T-helper 1 cell treated with Interleukin-12 subunit alpha and Interleukin-12 subunit beta and Interleukin-4 antibody, amounts not matched to agents 30 μg/mL and 1 μg/mL, for 36 hours (primary cell): Measurements from ENCODE around the gene GJC2.

Source experiments
- H3K27ac Mint-ChIP-seq: one replicate; pipeline ENCODE4 v1.8.0; 2021; ENCODE audit warnings: mild to moderate bottlenecking, mixed read lengths
- H3K27me3 Mint-ChIP-seq: one replicate; pipeline ENCODE4 v1.8.0; 2021; ENCODE audit warnings: low read depth, mixed read lengths
- H3K36me3 Mint-ChIP-seq: one replicate; pipeline ENCODE4 v1.8.0; 2021; ENCODE audit warnings: low read depth, mixed read lengths
- H3K4me1 Mint-ChIP-seq: one replicate; pipeline ENCODE4 v1.8.0; 2021; ENCODE audit warnings: low read depth, mixed read lengths
- H3K4me3 Mint-ChIP-seq: one replicate; pipeline ENCODE4 v1.8.0; 2021; ENCODE audit warnings: mild to moderate bottlenecking, moderate library complexity, mixed read lengths
- H3K9me3 Mint-ChIP-seq: one replicate; pipeline ENCODE4 v1.8.0; 2021; ENCODE audit warnings: mixed read lengths

Gene GJC2

DNA sequence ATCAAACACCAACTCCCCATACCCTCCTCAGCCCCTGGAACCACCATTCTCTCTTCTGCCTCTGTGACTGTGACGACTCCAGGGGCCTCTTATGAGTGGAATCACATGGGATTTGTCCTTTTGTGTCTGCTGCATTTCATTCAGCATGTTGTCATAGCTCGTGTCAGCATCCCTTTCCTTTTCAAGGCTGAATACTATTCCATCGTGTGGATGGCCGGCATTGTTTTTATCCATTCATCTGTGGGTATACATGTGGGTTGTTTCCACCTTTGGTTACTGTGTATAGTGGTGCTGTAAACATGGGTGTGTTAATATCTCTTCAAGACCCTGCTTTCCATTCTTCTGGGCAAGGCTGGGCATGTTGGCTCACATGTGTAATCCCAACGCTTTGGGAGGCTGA is 41.0 kb downstream of the GJC2 start:
- Mint-ChIP-seq H3K4me3 (no peak overlapping the region), H3K27ac (no peak overlapping the region), H3K36me3 (no peaks in the 10 kb centered on the region), H3K4me1 (no peaks in the 10 kb centered on the region), H3K27me3 (no peaks in the 10 kb centered on the region), H3K9me3 (no peaks in the 10 kb centered on the region)

GRCh38 chr1:228194436-228194835 is 44.7 kb downstream of the GJC2 start:
- Mint-ChIP-seq H3K27me3 (no peaks in the 10 kb centered on the region), H3K4me1 (no peaks in the 10 kb centered on the region), H3K27ac (no peak overlapping the region), H3K36me3 (peaks cover 4% of the 10 kb centered on the region), H3K4me3 (no peak overlapping the region), H3K9me3 (peaks cover 11% of the 10 kb centered on the region)

DNA sequence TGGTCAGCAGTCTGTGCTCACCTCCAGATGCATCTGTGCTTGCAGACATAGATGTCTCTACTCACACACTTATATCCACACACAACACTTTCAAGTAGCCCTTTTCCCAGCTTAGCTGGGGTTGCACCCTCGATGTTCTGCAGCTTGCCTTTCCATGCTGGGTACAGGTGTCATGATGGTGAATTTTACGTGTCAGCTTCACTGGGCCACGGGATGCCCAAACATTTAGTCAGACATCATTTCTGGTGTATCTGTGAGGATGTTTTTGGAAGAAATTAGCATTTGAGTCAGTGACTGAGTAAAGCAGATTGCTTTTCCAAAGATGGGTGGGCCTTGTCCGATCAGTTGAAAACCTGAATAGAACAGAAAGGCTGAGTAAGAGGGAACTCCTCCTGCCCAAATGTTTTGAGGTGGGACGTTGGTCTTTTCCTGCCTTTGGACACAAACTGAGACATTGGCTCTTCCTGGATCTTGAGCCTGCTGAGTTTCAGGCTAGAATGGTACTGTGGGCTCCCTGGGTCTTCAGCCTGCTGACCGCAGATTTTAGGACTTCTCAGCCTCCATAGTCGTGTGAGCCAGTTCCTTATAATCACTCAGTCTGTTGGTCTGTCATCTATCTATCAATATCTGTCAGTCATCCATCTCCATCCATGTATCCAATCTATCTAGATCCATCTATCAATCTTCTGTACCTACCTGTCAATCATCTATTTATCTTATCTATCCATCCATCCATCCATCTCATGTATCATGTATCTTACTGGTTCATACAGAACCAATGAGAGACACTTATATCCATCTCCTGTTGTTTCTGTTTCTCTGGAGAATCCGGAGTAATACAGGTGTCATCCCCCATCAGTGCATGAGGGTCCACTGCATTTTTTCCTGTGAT is 45.4 kb downstream of the GJC2 start:
- peaks cover 14% of the 10 kb centered on the region for H3K9me3 Mint-ChIP-seq
- H3K4me3 Mint-ChIP-seq = no peak overlapping the region
- H3K27me3 Mint-ChIP-seq = no peaks in the 10 kb centered on the region
- no peaks in the 10 kb centered on the region for H3K4me1 Mint-ChIP-seq
- H3K36me3 Mint-ChIP-seq = peaks cover 5% of the 10 kb centered on the region
- H3K27ac Mint-ChIP-seq = no peak overlapping the region

- peaks cover 19% of the 10 kb centered on the region for H3K9me3 Mint-ChIP-seq
- H3K4me1 Mint-ChIP-seq = no peaks in the 10 kb centered on the region
- peaks cover under 1% of the 10 kb centered on the region for H3K27me3 Mint-ChIP-seq
- H3K27ac Mint-ChIP-seq = no peak overlapping the region
- no peak overlapping the region for H3K4me3 Mint-ChIP-seq
- peaks cover 7% of the 10 kb centered on the region for H3K36me3 Mint-ChIP-seq
Measured at GRCh38 chr1:228197555-228198147, 47.9 kb downstream of the GJC2 start.

GRCh38 chr1:228198977-228199590 is 49.4 kb downstream of the GJC2 start:
- H3K4me3 Mint-ChIP-seq = no peak overlapping the region
- no peaks in the 10 kb centered on the region for H3K4me1 Mint-ChIP-seq
- H3K36me3 Mint-ChIP-seq = peaks cover 7% of the 10 kb centered on the region
- H3K27me3 Mint-ChIP-seq = peaks cover 9% of the 10 kb centered on the region
- peaks cover 19% of the 10 kb centered on the region for H3K9me3 Mint-ChIP-seq
- no peak overlapping the region for H3K27ac Mint-ChIP-seq

DNA sequence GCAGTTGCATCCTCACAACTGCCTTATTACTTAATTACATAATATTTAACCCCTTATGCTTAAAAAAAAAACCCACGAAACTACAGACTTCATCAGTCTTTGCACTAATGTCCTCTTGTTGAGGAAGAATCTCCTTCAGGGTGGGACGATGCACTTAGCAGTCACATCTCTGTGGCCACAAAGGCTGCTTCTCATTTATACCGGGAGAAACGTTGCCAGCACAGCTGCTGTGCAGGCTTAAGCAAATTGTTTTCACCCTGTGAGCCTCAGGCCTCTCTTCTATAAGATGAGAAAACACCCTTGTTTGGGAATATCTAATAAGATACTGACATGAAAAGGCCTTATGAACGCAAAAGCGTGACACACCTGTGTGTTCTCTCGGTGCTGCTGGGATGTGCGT is 55.2 kb downstream of the GJC2 start:
- peaks cover 9% of the 10 kb centered on the region for H3K27me3 Mint-ChIP-seq
- no peaks in the 10 kb centered on the region for H3K4me1 Mint-ChIP-seq
- peaks cover 3% of the 10 kb centered on the region for H3K36me3 Mint-ChIP-seq
- peaks cover 6% of the 10 kb centered on the region for H3K9me3 Mint-ChIP-seq
- H3K27ac Mint-ChIP-seq = no peak overlapping the region
- no peak overlapping the region for H3K4me3 Mint-ChIP-seq

DNA sequence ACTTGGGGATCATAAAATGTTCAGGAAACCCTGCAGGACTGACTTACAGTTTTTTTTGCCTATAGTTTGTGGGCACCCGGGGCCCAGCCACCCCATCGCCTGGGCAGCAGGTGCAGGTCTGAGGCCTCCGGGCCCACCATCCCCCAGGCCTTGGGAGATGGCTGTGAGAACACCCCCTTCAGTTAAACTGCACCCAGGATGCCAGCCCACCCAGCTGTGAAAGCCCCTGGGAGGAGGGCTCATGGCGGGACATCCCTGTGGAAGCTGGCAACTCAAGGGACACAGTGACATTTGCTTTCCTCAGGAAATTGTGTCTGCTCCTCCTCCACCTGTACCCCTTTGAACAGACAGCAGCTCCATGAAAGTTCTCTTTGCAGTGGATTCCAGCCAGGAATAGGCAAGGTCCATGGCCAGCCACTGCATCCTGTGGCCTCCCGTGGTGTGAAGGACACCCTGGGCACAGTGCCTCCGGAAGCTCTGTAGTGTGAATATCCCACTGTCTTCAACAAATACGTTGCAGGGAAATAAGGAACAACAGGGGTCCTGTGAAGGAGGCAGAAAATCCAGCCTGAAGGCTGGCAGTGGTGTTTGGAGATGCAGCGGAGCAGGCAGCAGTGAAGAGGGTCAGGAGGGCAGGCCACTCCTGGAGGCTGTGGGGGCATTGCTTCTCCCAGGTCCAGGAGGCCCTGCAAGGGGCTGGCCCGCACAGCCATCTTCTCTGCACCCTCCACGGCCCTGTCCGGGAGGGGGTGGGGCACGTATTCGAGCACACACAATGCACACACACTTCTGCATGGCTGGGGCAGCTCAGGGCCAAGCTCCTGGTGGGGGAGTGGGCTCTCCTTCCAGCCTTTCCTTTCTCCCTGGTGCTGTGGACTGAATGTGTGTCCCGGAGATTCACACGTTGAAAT is 56.1 kb downstream of the GJC2 start:
- Mint-ChIP-seq H3K4me1 (no peaks in the 10 kb centered on the region), H3K9me3 (peaks cover 6% of the 10 kb centered on the region), H3K27ac (no peak overlapping the region), H3K4me3 (no peak overlapping the region), H3K27me3 (peaks cover 9% of the 10 kb centered on the region), H3K36me3 (peaks cover 1% of the 10 kb centered on the region)

GRCh38 chr1:228206582-228207351 is 57.0 kb downstream of the GJC2 start:
- Mint-ChIP-seq H3K4me3 (no peak overlapping the region), H3K27ac (no peak overlapping the region), H3K9me3 (peaks cover under 1% of the 10 kb centered on the region), H3K36me3 (no peaks in the 10 kb centered on the region), H3K4me1 (no peaks in the 10 kb centered on the region), H3K27me3 (peaks cover 9% of the 10 kb centered on the region)

GRCh38 chr1:228207381-228207810 is 57.7 kb downstream of the GJC2 start:
- H3K27me3 Mint-ChIP-seq = peaks cover 9% of the 10 kb centered on the region

DNA sequence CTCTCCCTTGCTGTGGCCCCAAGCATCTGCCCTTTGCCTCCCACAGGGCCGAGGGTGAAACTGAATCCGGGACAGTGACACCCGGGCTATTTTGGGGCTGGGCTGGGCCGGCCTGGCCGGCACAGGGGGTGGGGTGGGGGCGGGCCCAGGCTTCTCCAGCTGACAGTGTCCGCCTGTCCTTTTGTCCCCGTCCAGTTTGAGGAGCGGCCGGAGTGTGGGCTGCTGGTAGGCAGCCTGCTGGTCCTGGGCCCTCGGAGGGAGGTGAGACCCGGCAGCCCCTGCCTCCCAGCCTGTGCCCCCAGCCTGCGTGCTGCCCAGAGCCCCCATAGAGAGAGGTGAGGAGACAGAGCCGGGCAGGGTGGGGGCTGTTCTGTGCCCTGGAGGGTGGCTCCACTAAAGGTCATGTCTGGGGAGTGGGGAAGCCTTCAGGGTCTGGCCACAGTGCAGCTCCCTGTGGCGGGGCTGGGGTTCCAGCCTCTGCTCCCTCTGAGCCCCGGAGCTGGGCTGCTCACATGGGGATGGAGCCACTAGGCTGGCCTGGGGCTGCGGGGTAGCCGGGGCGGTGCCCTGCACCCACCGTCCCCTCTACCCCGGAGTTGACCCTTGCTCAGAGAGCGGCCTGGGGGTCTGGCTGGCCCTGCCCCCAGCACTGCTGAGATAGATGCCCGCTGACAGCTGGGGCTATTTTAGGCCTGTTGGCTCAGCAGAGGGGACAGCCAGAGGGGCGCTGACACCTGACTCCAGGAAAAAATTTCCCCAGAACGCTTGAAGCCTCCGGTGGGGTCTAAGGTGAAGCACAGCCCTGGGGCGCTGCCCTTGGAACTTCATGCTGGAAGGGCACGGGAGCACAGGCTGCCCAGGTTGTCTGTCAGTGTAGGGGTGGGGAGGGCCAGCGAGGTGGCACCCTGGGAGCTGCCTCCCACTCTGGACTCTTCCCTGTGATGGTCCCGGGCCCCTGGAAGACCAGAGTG is 58.4 kb downstream of the GJC2 start, which contains the start of gene OBSCN:
Gene OBSCN, plus strand, starts transcription at position 194 of the 971 bp plus-strand sequence. CDS start 3,740 bp downstream, outside the sequence.
- Mint-ChIP-seq H3K36me3 (no peaks in the 10 kb centered on the region), H3K27me3 (peaks cover 4% of the 10 kb centered on the region), H3K4me3 (no peak within 1 kb of the TSS), H3K27ac (no peak within 1 kb of the TSS), H3K9me3 (no peaks in the 10 kb centered on the region), H3K4me1 (no peaks in the 10 kb centered on the region)

More at GRCh38 chr1:228207381-228207810, 57.7 kb downstream of the GJC2 start:
- Mint-ChIP-seq H3K4me3 (no peak overlapping the region), H3K36me3 (no peaks in the 10 kb centered on the region), H3K27ac (no peak overlapping the region), H3K9me3 (no peaks in the 10 kb centered on the region), H3K4me1 (no peaks in the 10 kb centered on the region)

- H3K27ac Mint-ChIP-seq = no peak overlapping the region
- no peaks in the 10 kb centered on the region for H3K4me1 Mint-ChIP-seq
- H3K9me3 Mint-ChIP-seq = no peaks in the 10 kb centered on the region
- no peaks in the 10 kb centered on the region for H3K36me3 Mint-ChIP-seq
- peaks cover under 1% of the 10 kb centered on the region for H3K27me3 Mint-ChIP-seq
- no peak overlapping the region for H3K4me3 Mint-ChIP-seq
Measured at GRCh38 chr1:228208831-228209551, 59.3 kb downstream of the GJC2 start.
